ENCODE results near the gene PSTPIP2.

DNA sequence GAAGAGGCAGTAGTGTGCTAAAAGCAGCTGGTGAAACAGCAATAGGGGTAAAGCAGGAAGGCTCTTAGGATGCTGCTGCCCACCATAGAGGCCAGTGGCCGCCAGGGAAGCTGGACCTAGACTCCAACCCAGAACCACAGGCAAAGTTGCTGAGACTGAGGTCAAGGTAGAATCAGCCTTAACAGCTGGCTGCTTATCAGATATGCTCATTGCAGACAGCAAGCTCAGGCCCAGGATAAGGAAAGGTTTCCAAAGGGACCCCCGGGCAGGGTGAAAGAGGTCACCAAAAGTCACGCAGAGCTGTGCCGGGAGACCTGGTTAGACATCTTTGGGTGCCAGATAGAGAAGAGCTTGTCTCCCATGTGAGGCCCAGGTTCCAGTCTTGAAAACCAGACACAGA is 62.0 kb downstream of the PSTPIP2 start:
- TF ChIP-seq PHF8 (IDR thresholded peaks at IDR 0.05; ENCODE audit: borderline replicate concordance, low read length) = no peak
- TF ChIP-seq TARDBP (IDR thresholded peaks at IDR 0.05) = no peak
- no peak for TF ChIP-seq BHLHE40 (IDR thresholded peaks at IDR 0.05; ENCODE audit: low read length)
- no peak for TF ChIP-seq ZNF766 (CRISPR knock-in tag; conservative IDR thresholded peaks at IDR 0.05)
